AG09319 (cell line): Measurements from ENCODE around the gene MARCHF10.

Source experiments
- DNase-seq: peaks from one replicate; pipeline ENCODE4 v3.0.0-alpha.2; 2010; ENCODE audit warnings: low read depth; ENCODE audit errors: extremely low read depth
- CTCF ChIP-seq: IDR thresholded peaks from 2 replicates; pipeline ENCODE4 v1.5.1; 2011; ENCODE audit warnings: low read depth, mild to moderate bottlenecking, inconsistent platforms, low read length, moderate library complexity

MARCHF10 gene

GRCh38 chr17:62714016-62714777, 93.9 kb downstream of the MARCHF10 start:
- DNase-seq, result no peak
- no peak for TF ChIP-seq CTCF

- TF ChIP-seq CTCF, result no peak
- no peak for DNase-seq
Observed at GRCh38 chr17:62713086-62713881, 94.8 kb downstream of the MARCHF10 start.

- no peak for DNase-seq
- TF ChIP-seq CTCF, result no peak
Observed at GRCh38 chr17:62712171-62712581, 95.9 kb downstream of the MARCHF10 start.

- TF ChIP-seq CTCF, result no peak
- DNase-seq, result no peak
Observed at GRCh38 chr17:62708587-62708986, 99.5 kb downstream of the MARCHF10 start.

GRCh38 chr17:62707425-62707739, 100.7 kb downstream of the MARCHF10 start:
- TF ChIP-seq CTCF, result no peak

GRCh38 chr17:62706598-62707424, 101.3 kb downstream of the MARCHF10 start:
- DNase-seq, result no peak
- TF ChIP-seq CTCF, result no peak

More at GRCh38 chr17:62707425-62707739, 100.7 kb downstream of the MARCHF10 start:
- no peak for DNase-seq
